HuH-7.5 (cell line): ENCODE data around the gene TMEFF1.

Source experiments
- DNase-seq: peaks from one replicate; pipeline ENCODE4 v3.0.0; 2011; ENCODE audit warnings: low spot score

Gene TMEFF1

GRCh38 chr9:100619194-100619593, 146.2 kb downstream of the TMEFF1 start:
- no peak for DNase-seq

GRCh38 chr9:100619665-100620064, 146.7 kb downstream of the TMEFF1 start:
- DNase-seq = no peak

GRCh38 chr9:100623969-100624368, 151.0 kb downstream of the TMEFF1 start:
- DNase-seq = no peak

GRCh38 chr9:100626949-100627348, 154.0 kb downstream of the TMEFF1 start:
- DNase-seq = no peak
